Neural progenitor cell (in vitro differentiated cells): ENCODE results near the gene SH3GL2.

Experiments used
- EZH2 ChIP-seq: fragments of 200-600 bp; sonication (generic); IDR thresholded peaks from 2 replicates; pipeline ENCODE4 v1.6.1; 2017; ENCODE audit warnings: antibody characterized with exemption, mild to moderate bottlenecking, moderate library complexity
- TF ChIP-seq, protein P1 (sequence below): fragments of 200-600 bp; sonication (generic); IDR thresholded peaks from 2 replicates; pipeline ENCODE4 v1.5.1; 2017; ENCODE audit warnings: antibody characterized with exemption, mild to moderate bottlenecking

DNA sequence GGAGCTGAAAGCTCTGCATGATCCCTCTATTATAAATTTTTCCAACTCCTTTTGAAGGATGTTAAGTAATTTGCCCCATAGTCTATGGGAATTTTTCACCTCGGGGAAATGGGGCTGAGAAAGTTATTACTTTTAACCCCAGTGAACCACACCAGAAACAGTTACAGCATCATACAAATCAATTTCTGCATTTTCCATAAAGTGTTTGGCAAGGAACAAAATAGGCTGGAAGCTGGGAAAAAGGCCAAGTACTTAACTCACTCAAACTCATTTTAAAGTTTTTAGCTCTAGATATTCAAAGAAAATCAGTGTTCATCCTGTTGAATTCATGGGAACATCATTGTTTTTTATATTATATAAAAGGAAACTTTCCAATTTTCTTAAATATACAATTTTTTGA is 160.9 kb downstream of the SH3GL2 start:
- TF ChIP-seq, protein P1, sequence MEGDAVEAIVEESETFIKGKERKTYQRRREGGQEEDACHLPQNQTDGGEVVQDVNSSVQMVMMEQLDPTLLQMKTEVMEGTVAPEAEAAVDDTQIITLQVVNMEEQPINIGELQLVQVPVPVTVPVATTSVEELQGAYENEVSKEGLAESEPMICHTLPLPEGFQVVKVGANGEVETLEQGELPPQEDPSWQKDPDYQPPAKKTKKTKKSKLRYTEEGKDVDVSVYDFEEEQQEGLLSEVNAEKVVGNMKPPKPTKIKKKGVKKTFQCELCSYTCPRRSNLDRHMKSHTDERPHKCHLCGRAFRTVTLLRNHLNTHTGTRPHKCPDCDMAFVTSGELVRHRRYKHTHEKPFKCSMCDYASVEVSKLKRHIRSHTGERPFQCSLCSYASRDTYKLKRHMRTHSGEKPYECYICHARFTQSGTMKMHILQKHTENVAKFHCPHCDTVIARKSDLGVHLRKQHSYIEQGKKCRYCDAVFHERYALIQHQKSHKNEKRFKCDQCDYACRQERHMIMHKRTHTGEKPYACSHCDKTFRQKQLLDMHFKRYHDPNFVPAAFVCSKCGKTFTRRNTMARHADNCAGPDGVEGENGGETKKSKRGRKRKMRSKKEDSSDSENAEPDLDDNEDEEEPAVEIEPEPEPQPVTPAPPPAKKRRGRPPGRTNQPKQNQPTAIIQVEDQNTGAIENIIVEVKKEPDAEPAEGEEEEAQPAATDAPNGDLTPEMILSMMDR, result no peak
- no peak for TF ChIP-seq EZH2
